Body of pancreas (tissue), 4 donors: ENCODE measurements around the gene METAP1. TPM values are rescaled to one million over a fixed set of nuclear protein-coding genes. Genes with fewer than 3 reads are reported as not detected.

Experiments
- ATAC-seq: fragments of 150-250 bp; one replicate; pipeline ENCODE4 v1.9.1; 2016
- DNase-seq, 4 donors: peaks; one replicate each; pipeline ENCODE4 v3.0.0-alpha.2; 2019
- H3K27ac ChIP-seq, 4 donors: fragments of 200-600 bp; sonication (generic); 1 replicate in 3 of 4; 2 replicates in 1 of 4; pipeline versions ENCODE4 v1.5.1 to v1.6.1; 2016 to 2019; ENCODE audit warnings: mild to moderate bottlenecking in 1 of 4, mixed read lengths in 1 of 4, moderate library complexity in 1 of 4
- H3K27me3 ChIP-seq, 2 donors: fragments of 200-600 bp; sonication (generic); one replicate each; pipeline ENCODE4 v1.6.0; 2016; ENCODE audit warnings: mild to moderate bottlenecking in 1 of 2
- H3K36me3 ChIP-seq, 2 donors: fragments of 200-600 bp; sonication (generic); replicated peaks in 1 of 2; 2 replicates each; pipeline ENCODE4 v1.5.1; 2016; ENCODE audit warnings: low read depth in 2 of 2; ENCODE audit not compliant: insufficient read depth in 1 of 2
- H3K4me1 ChIP-seq: fragments of 200-600 bp; sonication (generic); one replicate; pipeline ENCODE4 v1.6.0; 2016
- H3K4me3 ChIP-seq, 2 donors: fragments of 200-600 bp; sonication (generic); 1 replicate in 1 of 2; 2 replicates in 1 of 2; pipeline ENCODE4 v1.5.1; 2016 to 2019
- H3K9me3 ChIP-seq, 3 donors: fragments of 200-600 bp; sonication (generic); 1 replicate in 2 of 3; 2 replicates in 1 of 3; pipeline ENCODE4 v1.5.1; 2016
- POLR2A ChIP-seq, 3 donors: fragments of 450-650 bp; IDR thresholded peaks; one replicate each; pipeline ENCODE4 v1.6.1; 2016; ENCODE audit warnings: antibody characterized with exemption in 3 of 3, mild to moderate bottlenecking in 2 of 3
- WGBS, 2 donors: methylation state at CpG; one replicate each; pipeline ENCODE4 v1.1.5; 2017; 5-methylcytosine and 5-hydroxymethylcytosine counted together
- intact Hi-C: fragments of 100-400 bp; cut with DNase I; formaldehyde crosslinking; loops from one replicate; pipeline ENCODE4 v1.15.1; 2023
- total RNA-seq, 2 donors: library from RNA; depleted of rRNA; stranded (reverse); fragments of >200 nt; gene quantifications; one replicate each; pipeline ENCODE4 v1.1.0, GENCODE V29; 2016
- TF ChIP-seq, protein P1 (sequence below), 7 experiments: fragments of 450-650 bp in 4 of 7; fragments of 200-600 bp in 3 of 7; sonication (generic) in 3 of 7; IDR thresholded peaks; one replicate each; pipeline ENCODE4 v1.5.1; 2016 to 2019; ENCODE audit warnings: antibody characterized with exemption in 7 of 7

METAP1 gene
- total RNA-seq, 2 donors from 2014 or later: 21.1 to 21.8 TPM

DNA sequence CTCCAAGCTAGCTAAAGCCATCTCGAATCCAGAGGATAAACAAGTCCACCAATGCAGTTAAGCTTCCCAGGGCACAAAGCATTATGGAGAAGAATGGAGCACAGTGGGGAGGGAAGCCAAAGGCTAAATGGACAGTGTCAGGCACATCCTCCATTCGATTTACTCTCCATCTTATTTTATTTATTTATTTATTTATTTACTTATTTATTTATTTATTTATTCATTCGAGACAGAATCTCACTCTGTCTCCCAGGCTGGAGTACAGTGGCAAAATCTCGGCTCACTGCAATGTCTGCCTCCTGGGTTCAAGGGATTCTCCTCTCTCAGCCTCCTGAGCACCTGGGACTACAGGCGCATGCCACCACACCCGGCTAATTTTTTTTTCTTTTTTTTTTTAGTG lies 40.3 kb upstream of the METAP1 start:
- no peak overlapping the region for H3K27ac ChIP-seq
- H3K27me3 ChIP-seq: no peaks in the 10 kb centered on the region
- H3K4me1 ChIP-seq: no peaks in the 10 kb centered on the region
- H3K36me3 ChIP-seq: no peaks in the 10 kb centered on the region
- no peak for DNase-seq
- TF ChIP-seq POLR2A (IDR thresholded peaks at IDR 0.05): no peak
- TF ChIP-seq, protein P1, sequence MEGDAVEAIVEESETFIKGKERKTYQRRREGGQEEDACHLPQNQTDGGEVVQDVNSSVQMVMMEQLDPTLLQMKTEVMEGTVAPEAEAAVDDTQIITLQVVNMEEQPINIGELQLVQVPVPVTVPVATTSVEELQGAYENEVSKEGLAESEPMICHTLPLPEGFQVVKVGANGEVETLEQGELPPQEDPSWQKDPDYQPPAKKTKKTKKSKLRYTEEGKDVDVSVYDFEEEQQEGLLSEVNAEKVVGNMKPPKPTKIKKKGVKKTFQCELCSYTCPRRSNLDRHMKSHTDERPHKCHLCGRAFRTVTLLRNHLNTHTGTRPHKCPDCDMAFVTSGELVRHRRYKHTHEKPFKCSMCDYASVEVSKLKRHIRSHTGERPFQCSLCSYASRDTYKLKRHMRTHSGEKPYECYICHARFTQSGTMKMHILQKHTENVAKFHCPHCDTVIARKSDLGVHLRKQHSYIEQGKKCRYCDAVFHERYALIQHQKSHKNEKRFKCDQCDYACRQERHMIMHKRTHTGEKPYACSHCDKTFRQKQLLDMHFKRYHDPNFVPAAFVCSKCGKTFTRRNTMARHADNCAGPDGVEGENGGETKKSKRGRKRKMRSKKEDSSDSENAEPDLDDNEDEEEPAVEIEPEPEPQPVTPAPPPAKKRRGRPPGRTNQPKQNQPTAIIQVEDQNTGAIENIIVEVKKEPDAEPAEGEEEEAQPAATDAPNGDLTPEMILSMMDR (IDR thresholded peaks at IDR 0.05): no peak
- 57 to 75% methylated on average over 6 of the region's 6 CpGs for WGBS, 2 donors
- intact Hi-C loops: no loop called here
- no peak overlapping the region for H3K4me3 ChIP-seq
- no peaks in the 10 kb centered on the region for H3K9me3 ChIP-seq
- ATAC-seq: no peak

DNA sequence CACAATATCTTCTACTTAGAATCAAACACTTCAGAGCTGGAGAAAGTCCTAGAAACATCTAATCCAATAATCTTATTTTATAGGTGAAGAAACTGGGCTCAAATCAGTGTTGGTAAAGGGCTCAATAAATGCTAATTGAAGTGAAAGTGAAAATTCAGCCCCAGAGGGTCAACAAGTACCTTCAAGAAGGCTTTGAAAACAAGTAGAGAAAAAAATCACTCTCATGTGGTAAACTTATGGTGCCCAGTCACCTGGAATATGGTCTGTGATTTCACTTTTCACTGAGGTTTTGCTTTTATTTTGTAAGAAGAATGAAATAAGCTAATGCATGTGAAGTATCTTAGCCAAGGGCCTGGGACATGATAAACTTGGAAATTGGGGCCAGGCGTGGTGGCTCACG lies 37.5 kb upstream of the METAP1 start:
- no peak overlapping the region for H3K4me3 ChIP-seq
- 87 to 94% methylated on average over 2 of the region's 2 CpGs for WGBS, 2 donors
- no peaks in the 10 kb centered on the region for H3K9me3 ChIP-seq
- intact Hi-C loops: no loop called here
- no peaks in the 10 kb centered on the region for H3K4me1 ChIP-seq
- H3K27ac ChIP-seq: no peak overlapping the region
- TF ChIP-seq POLR2A (IDR thresholded peaks at IDR 0.05): no peak
- TF ChIP-seq, protein P1 (IDR thresholded peaks at IDR 0.05): no peak
- ATAC-seq: no peak
- H3K36me3 ChIP-seq: no peaks in the 10 kb centered on the region
- no peak for DNase-seq
- no peaks in the 10 kb centered on the region for H3K27me3 ChIP-seq

DNA sequence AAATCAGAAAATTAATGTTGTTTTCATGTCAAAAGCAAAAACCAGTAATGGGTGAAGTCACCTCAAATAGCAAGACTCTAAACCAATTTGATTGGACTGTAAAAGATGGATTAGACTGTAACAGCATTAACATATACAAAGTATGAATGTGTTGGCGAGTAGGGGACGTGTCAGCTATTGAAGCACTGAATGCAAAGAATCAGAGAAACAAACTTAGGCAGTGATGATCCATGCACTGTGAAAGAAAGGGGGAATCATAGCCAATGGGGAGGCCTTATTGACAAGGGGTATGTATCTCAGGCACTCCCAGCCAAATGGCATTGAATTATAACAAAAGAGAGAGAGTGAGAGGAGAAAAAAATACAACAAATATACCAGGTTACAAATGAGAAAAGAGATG lies 36.1 kb upstream of the METAP1 start:
- Histone ChIP-seq H3K9me3 (no peaks in the 10 kb centered on the region), H3K4me3 (no peak overlapping the region), H3K27me3 (no peaks in the 10 kb centered on the region), H3K36me3 (no peaks in the 10 kb centered on the region), H3K27ac (no peak overlapping the region), H3K4me1 (no peaks in the 10 kb centered on the region)
- intact Hi-C loops: no loop called here
- 86 to 88% methylated on average over 2 of the region's 2 CpGs for WGBS, 2 donors
- DNase-seq (no peak), ATAC-seq (no peak)
- TF ChIP-seq, protein P1 (IDR thresholded peaks at IDR 0.05): no peak
- no peak for TF ChIP-seq POLR2A (IDR thresholded peaks at IDR 0.05)

DNA sequence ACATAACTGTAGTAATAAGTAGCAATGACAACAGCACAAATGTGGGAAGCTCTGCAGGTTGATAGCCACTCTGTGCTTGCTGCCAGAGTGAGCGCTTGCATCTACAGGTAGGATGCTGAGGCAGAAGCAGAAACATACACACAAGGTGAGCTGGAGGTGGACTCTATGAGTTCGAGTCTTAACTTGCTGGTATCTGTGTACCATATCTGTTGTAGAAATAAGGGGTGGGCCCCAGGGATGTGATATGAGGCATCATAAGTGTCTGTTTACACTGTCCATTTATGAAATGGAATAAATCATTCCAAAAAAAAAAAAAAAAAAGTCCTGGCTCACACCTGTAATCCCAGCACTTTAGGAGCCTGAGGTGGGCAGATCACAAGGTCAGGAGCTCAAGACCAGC lies 33.8 kb upstream of the METAP1 start:
- 78 to 88% methylated on average over 2 of the region's 2 CpGs for WGBS, 2 donors
- Histone ChIP-seq H3K27ac (no peak overlapping the region), H3K4me1 (no peaks in the 10 kb centered on the region), H3K36me3 (no peaks in the 10 kb centered on the region), H3K4me3 (no peak overlapping the region), H3K27me3 (no peaks in the 10 kb centered on the region), H3K9me3 (no peaks in the 10 kb centered on the region)
- DNase-seq: no peak
- no peak for TF ChIP-seq POLR2A (IDR thresholded peaks at IDR 0.05)
- intact Hi-C loops: no loop called here
- ATAC-seq: no peak

DNA sequence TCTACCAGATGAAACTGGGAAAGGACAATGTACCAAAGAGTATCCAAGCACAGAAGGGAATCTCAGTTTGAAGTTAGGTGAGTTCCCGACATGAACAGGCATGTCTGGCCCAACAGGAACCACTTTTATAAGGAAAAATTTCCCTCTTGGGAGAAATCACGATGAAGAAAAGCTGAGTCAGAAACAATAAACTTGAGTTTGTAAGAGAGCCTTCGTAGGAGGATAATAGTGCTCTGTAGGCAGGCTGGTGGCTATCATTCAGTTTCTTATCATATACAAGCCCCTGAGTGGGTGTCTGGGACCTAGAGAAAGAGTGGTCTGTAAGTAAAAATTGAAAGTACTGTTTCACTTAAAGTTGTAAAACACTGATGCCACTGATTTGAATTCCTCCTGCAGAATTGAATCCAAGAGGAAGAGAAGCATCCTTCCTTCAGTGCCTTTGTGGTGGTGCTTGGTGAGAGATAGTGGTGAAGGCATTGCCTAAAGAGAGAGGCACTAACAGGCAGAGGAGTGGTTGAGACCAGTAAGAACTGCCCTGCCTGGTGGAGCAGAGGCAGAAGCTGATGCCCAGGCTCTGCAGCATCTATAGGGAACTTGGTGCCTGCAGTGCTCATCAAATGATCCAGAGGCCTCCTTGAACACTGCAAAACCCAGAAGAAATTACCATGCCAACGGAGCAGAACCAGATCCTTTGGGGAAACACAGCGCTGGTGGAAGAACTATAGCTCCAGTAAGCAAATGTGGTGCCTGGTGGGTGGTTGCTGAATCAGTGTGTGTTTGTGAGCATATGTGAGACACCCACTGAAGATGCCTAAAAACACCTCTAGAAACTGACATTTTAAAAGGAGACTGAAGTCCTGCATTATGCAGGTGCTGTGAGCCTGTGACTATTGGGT lies 31.7 kb upstream of the METAP1 start:
- TF ChIP-seq, protein P1 (IDR thresholded peaks at IDR 0.05): no peak
- no peak for TF ChIP-seq POLR2A (IDR thresholded peaks at IDR 0.05)
- ATAC-seq (no peak), DNase-seq (no peak)
- Histone ChIP-seq H3K9me3 (no peaks in the 10 kb centered on the region), H3K4me3 (no peak overlapping the region), H3K4me1 (no peaks in the 10 kb centered on the region), H3K36me3 (no peaks in the 10 kb centered on the region), H3K27ac (no peak overlapping the region), H3K27me3 (no peaks in the 10 kb centered on the region)
- intact Hi-C loops: no loop called here
- WGBS, 2 donors: 76 to 81% methylated on average over 5 of the region's 5 CpGs
